Measurements from ENCODE around the gene FGF18. TPM values are rescaled to one million over a fixed set of nuclear protein-coding genes. Genes with fewer than 3 reads are reported as not detected.
A peak's percentile ranks its signal among the peaks of the same experiment; 100 is the strongest.

FGF18 gene
- total RNA-seq, 1 experiment from 2014 or later: 0.94 TPM

DNA sequence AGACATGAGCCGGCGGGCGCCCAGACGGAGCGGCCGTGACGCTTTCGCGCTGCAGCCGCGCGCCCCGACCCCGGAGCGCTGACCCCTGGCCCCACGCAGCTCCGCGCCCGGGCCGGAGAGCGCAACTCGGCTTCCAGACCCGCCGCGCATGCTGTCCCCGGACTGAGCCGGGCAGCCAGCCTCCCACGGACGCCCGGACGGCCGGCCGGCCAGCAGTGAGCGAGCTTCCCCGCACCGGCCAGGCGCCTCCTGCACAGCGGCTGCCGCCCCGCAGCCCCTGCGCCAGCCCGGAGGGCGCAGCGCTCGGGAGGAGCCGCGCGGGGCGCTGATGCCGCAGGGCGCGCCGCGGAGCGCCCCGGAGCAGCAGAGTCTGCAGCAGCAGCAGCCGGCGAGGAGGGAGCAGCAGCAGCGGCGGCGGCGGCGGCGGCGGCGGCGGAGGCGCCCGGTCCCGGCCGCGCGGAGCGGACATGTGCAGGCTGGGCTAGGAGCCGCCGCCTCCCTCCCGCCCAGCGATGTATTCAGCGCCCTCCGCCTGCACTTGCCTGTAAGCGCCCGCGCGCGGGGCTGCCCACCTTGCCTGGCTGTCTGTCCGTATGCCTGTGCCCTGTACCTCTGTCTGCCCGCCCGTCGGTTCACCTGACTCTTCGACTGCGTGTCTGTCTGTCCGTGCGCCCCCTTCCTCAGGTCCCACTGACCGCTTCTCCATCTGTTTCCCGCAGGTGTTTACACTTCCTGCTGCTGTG lies 412 bp downstream of the FGF18 start:
- peak; percentile 54 for DNase-seq
- H4K20me1 ChIP-seq (ENCODE audit: control insufficient read depth, insufficient read depth, insufficient read length): peaks cover 2% of the 10 kb centered on the region

More for the DNA sequence above, 412 bp downstream of the FGF18 start:
- H2BK120ac ChIP-seq (ENCODE audit: low read depth, low read length, poor library complexity, severe bottlenecking): no peak overlapping the region
- no peaks in the 10 kb centered on the region for H3K79me1 ChIP-seq (ENCODE audit: insufficient read depth, low read depth, low read length, poor library complexity, severe bottlenecking)
- WGBS (ENCODE audit: extremely low coverage, insufficient read length, low lambda C conversion rate): no CpG with 5 or more reads among the region's 95 CpGs
- H4K5ac ChIP-seq (ENCODE audit: insufficient read length, low read depth, low read length): no peak overlapping the region
- TF ChIP-seq CTCF (conservative IDR thresholded peaks at IDR 0.05): no peak
- no peaks in the 10 kb centered on the region for H3K79me2 ChIP-seq (ENCODE audit: insufficient read depth, low read length)
- peak overlapping the region in 1 of 3 experiments; percentile 74; a peak in 1 of 7 replicates for H3K27ac Mint-ChIP-seq
- no peak overlapping the region for H3K23ac ChIP-seq (ENCODE audit: insufficient read length, low read depth, low read length)
- no peak overlapping the region; the same call in 1 of the 2 replicates for H3K14ac ChIP-seq (ENCODE audit: insufficient read depth, low read length)
- no peaks in the 10 kb centered on the region for H3K9me3 ChIP-seq (ENCODE audit: control insufficient read depth, low read depth, low read length)
- H3K9me3 Mint-ChIP-seq: no peaks in the 10 kb centered on the region; a peak in 1 of 5 replicates
- no peak overlapping the region for H2AK5ac ChIP-seq (ENCODE audit: insufficient read length, low read length)
- no peak overlapping the region for H3T11ph ChIP-seq (ENCODE audit: low read length)
- no peak overlapping the region for H3K9ac ChIP-seq (ENCODE audit: extremely low read depth, insufficient read length, low read length)
- H3K4ac ChIP-seq (ENCODE audit: low read depth, low read length): no peak overlapping the region
- H2BK20ac ChIP-seq (ENCODE audit: low read depth, low read length, poor library complexity, severe bottlenecking): no peak overlapping the region
- no peak overlapping the region for H2AFZ ChIP-seq (ENCODE audit: low read length)
- peaks cover 52% of the 10 kb centered on the region for H3K27me3 Mint-ChIP-seq (ENCODE audit: low read depth)
- peak overlapping the region; percentile 67 to 89 for H3K4me3 Mint-ChIP-seq
- peaks cover 16% of the 10 kb centered on the region for H3K23me2 ChIP-seq (ENCODE audit: insufficient read length, low read depth, low read length, poor library complexity, severe bottlenecking)
- H2BK15ac ChIP-seq (ENCODE audit: low read depth, low read length): no peak overlapping the region
- H3K27ac ChIP-seq (ENCODE audit: insufficient read length, low read depth, low read length): no peak overlapping the region
- H3K36me3 Mint-ChIP-seq (ENCODE audit: insufficient read depth in 1 of 3, low read depth in 3 of 3): no peaks in the 10 kb centered on the region; a peak in 1 of 7 replicates
- H3K4me1 Mint-ChIP-seq: peaks cover 23 to 45% of the 10 kb centered on the region in 2 experiments
- peak overlapping the region; percentile 98 for H3K4me2 ChIP-seq (ENCODE audit: insufficient read depth, insufficient read length, low read length)
- H3K56ac ChIP-seq (ENCODE audit: insufficient read length, low read depth, low read length): no peak overlapping the region
- peaks cover 13% of the 10 kb centered on the region; the same call in 1 of the 2 replicates for H3K27me3 ChIP-seq (ENCODE audit: insufficient read depth, low read length)
- H3K18ac ChIP-seq (ENCODE audit: insufficient read length, low read depth, low read length): no peak overlapping the region
- H4K8ac ChIP-seq (replicated peaks; ENCODE audit: insufficient read length, low read depth, low read length): no peak overlapping the region
- H2BK12ac ChIP-seq (ENCODE audit: insufficient read length, low read depth, low read length): no peak overlapping the region
- H4K91ac ChIP-seq (ENCODE audit: insufficient read length, low read depth, low read length): no peak overlapping the region
- no peak overlapping the region for H2BK5ac ChIP-seq (ENCODE audit: insufficient read length, low read length)
- no peaks in the 10 kb centered on the region; the same call in 1 of the 2 replicates for H3K4me1 ChIP-seq (ENCODE audit: insufficient read depth, low read length)
